ENCODE data around the gene HID1.
A peak's percentile ranks its signal among the peaks of the same experiment; 100 is the strongest.

Gene HID1

GRCh38 chr17:74961657-74962350 is 10.8 kb downstream of the HID1 start:
- H3K36me3 Mint-ChIP-seq (ENCODE audit: low read depth) = no peaks in the 10 kb centered on the region
- H3K9me3 Mint-ChIP-seq = no peaks in the 10 kb centered on the region
- peaks cover 29% of the 10 kb centered on the region for H3K27me3 Mint-ChIP-seq (ENCODE audit: low read depth)
- TF ChIP-seq CTCF (IDR thresholded peaks at IDR 0.05; ENCODE audit: unreplicated experiment in 3 of 3) = peak; percentile 71 to 77 (median 77)
- no peak overlapping the region for H3K4me3 Mint-ChIP-seq
- H3K4me1 Mint-ChIP-seq = no peaks in the 10 kb centered on the region
- H3K27ac Mint-ChIP-seq = peak overlapping the region in 1 of 3 experiments; percentile 7

- peaks cover 35% of the 10 kb centered on the region for H3K27me3 Mint-ChIP-seq (ENCODE audit: low read depth)
These were observed 11.8 kb downstream of the HID1 start for GRCh38 chr17:74960570-74961342.

GRCh38 chr17:74959826-74960515 is 12.6 kb downstream of the HID1 start:
- no peak for TF ChIP-seq CTCF (IDR thresholded peaks at IDR 0.05; ENCODE audit: unreplicated experiment in 3 of 3)
- H3K9me3 Mint-ChIP-seq = no peaks in the 10 kb centered on the region
- no peaks in the 10 kb centered on the region for H3K4me1 Mint-ChIP-seq
- no peak overlapping the region for H3K4me3 Mint-ChIP-seq
- H3K27me3 Mint-ChIP-seq (ENCODE audit: low read depth) = peaks cover 37% of the 10 kb centered on the region
- no peak overlapping the region for H3K27ac Mint-ChIP-seq
- H3K36me3 Mint-ChIP-seq (ENCODE audit: low read depth) = no peaks in the 10 kb centered on the region

More at GRCh38 chr17:74960570-74961342, 11.8 kb downstream of the HID1 start:
- Mint-ChIP-seq H3K36me3 (ENCODE audit: low read depth) (no peaks in the 10 kb centered on the region), H3K27ac (no peak overlapping the region), H3K4me1 (no peaks in the 10 kb centered on the region), H3K9me3 (no peaks in the 10 kb centered on the region), H3K4me3 (no peak overlapping the region)
- peak; percentile 46 to 73 (median 53) for TF ChIP-seq CTCF (IDR thresholded peaks at IDR 0.05; ENCODE audit: unreplicated experiment in 3 of 3)

- H3K27ac Mint-ChIP-seq = no peak overlapping the region
- peaks cover 44% of the 10 kb centered on the region for H3K27me3 Mint-ChIP-seq (ENCODE audit: low read depth)
- TF ChIP-seq CTCF (IDR thresholded peaks at IDR 0.05; ENCODE audit: unreplicated experiment in 3 of 3) = peak; percentile 86 to 95 (median 94)
- no peaks in the 10 kb centered on the region for H3K4me1 Mint-ChIP-seq
- no peak overlapping the region for H3K4me3 Mint-ChIP-seq
- no peaks in the 10 kb centered on the region for H3K36me3 Mint-ChIP-seq (ENCODE audit: low read depth)
- no peaks in the 10 kb centered on the region for H3K9me3 Mint-ChIP-seq
These were observed 14.4 kb downstream of the HID1 start for GRCh38 chr17:74957935-74958740.

- Mint-ChIP-seq H3K27ac (no peak overlapping the region), H3K9me3 (no peaks in the 10 kb centered on the region), H3K4me1 (no peaks in the 10 kb centered on the region), H3K4me3 (no peak overlapping the region), H3K36me3 (ENCODE audit: low read depth) (no peaks in the 10 kb centered on the region), H3K27me3 (ENCODE audit: low read depth) (peaks cover 59% of the 10 kb centered on the region)
- no peak for TF ChIP-seq CTCF (IDR thresholded peaks at IDR 0.05; ENCODE audit: unreplicated experiment in 3 of 3)
These were observed 16.5 kb downstream of the HID1 start for GRCh38 chr17:74956093-74956492.
